GM23248 (cell line): Measurements from ENCODE around the gene C10orf90. TPM values are rescaled to one million over a fixed set of nuclear protein-coding genes. Genes with fewer than 3 reads are reported as not detected.
A peak's percentile ranks its signal among the peaks of the same experiment; 100 is the strongest.

Source experiments
- DNase-seq: peaks from one replicate; pipeline ENCODE4 v3.0.0-alpha.2; 2015
- H2AFZ ChIP-seq: fragments of 200-600 bp; sonication (generic); 2 replicates; pipeline ENCODE4 v1.6.1; 2016; ENCODE audit warnings: antibody characterized with exemption
- H3F3A ChIP-seq: fragments of 200-600 bp; sonication (generic); 2 replicates; pipeline ENCODE4 v1.6.1; 2016; ENCODE audit warnings: mild to moderate bottlenecking, antibody characterized with exemption, mixed run types; ENCODE audit not compliant: insufficient read depth
- H3K27ac ChIP-seq: fragments of 200-600 bp; sonication (generic); 2 replicates; pipeline ENCODE4 v1.5.1; 2016; ENCODE audit warnings: mild to moderate bottlenecking
- H3K27me3 ChIP-seq: fragments of 200-600 bp; sonication (generic); replicated peaks from 2 replicates; pipeline ENCODE4 v1.6.1; 2016; ENCODE audit warnings: mild to moderate bottlenecking; ENCODE audit not compliant: insufficient read depth
- H3K36me3 ChIP-seq: fragments of 200-600 bp; sonication (generic); 2 replicates; pipeline ENCODE4 v1.6.1; 2016; ENCODE audit warnings: low read depth, mild to moderate bottlenecking
- H3K4me1 ChIP-seq: fragments of 200-600 bp; sonication (generic); 2 replicates; pipeline ENCODE4 v1.6.1; 2016; ENCODE audit warnings: mild to moderate bottlenecking; ENCODE audit not compliant: insufficient read depth
- H3K4me2 ChIP-seq: fragments of 200-600 bp; sonication (generic); one replicate; pipeline ENCODE4 v1.6.1; 2016; ENCODE audit warnings: mild to moderate bottlenecking; ENCODE audit not compliant: unreplicated experiment
- H3K4me3 ChIP-seq: fragments of 200-600 bp; sonication (generic); 2 replicates; pipeline ENCODE4 v1.5.1; 2016; ENCODE audit warnings: mild to moderate bottlenecking
- H3K79me2 ChIP-seq: fragments of 200-600 bp; sonication (generic); 2 replicates; pipeline ENCODE4 v1.6.1; 2016; ENCODE audit warnings: mild to moderate bottlenecking; ENCODE audit not compliant: insufficient read depth
- H3K9ac ChIP-seq: fragments of 200-600 bp; sonication (generic); 2 replicates; pipeline ENCODE4 v1.6.1; 2016; ENCODE audit warnings: mild to moderate bottlenecking
- H3K9me2 ChIP-seq: fragments of 200-600 bp; sonication (generic); 2 replicates; pipeline ENCODE4 v1.6.1; 2016; ENCODE audit warnings: mixed run types, mild to moderate bottlenecking, moderate library complexity; ENCODE audit not compliant: insufficient read depth
- H3K9me3 ChIP-seq: fragments of 200-600 bp; sonication (generic); one replicate; pipeline ENCODE4 v1.6.1; 2017; ENCODE audit warnings: low read depth
- H4K20me1 ChIP-seq: fragments of 200-600 bp; sonication (generic); 2 replicates; pipeline ENCODE4 v1.6.0; 2016; ENCODE audit not compliant: insufficient read depth
- EZH2 ChIP-seq: fragments of 200-600 bp; sonication (generic); IDR thresholded peaks from 2 replicates; pipeline ENCODE4 v1.6.1; 2018; ENCODE audit warnings: antibody characterized with exemption, mild to moderate bottlenecking; ENCODE audit not compliant: insufficient read depth, poor library complexity, severe bottlenecking
- EZH2phosphoT487 ChIP-seq: fragments of 200-600 bp; sonication (generic); IDR thresholded peaks from 2 replicates; pipeline ENCODE4 v1.6.1; 2018; ENCODE audit warnings: antibody characterized with exemption, moderate library complexity, mild to moderate bottlenecking, low read depth; ENCODE audit not compliant: insufficient read depth
- WGBS, 2 experiments: methylation state at CpG; one replicate each; pipeline ENCODE4 v1.1.6; 2015 to 2017; ENCODE audit warnings: low lambda C conversion rate in 2 of 2, low coverage in 1 of 2; ENCODE audit errors: missing lambda C conversion rate in 2 of 2; 5-methylcytosine and 5-hydroxymethylcytosine counted together
- in situ Hi-C: fragments of 300-500 bp; cut with MboI; formaldehyde crosslinking; loops from 2 replicates; pipeline ENCODE4 v1.15.0; 2020
- polyA plus RNA-seq: library from polyadenylated mRNA; unstranded; fragments of >200 nt; fragmentation: Nextera tagmentation; extraction: Ambion mirVana; gene quantifications from 2 replicates; pipeline ENCODE4 v1.2.1, GENCODE V29; 2016
- total RNA-seq: library from RNA; depleted of rRNA; stranded (reverse); fragments of >200 nt; shearing (Covaris generic); gene quantifications from 2 replicates; pipeline ENCODE4 v1.2.3, GENCODE V29; 2014

C10orf90 gene
- total and polyA plus RNA-seq, 2 experiments from 2014 or later, result 0.22 to 0.71 TPM

- no peak overlapping the region for H2AFZ ChIP-seq
- 0 out of 2 replicates have a peak, but pooled peaks cover 2% of the 10 kb centered on the region for H3K27me3 ChIP-seq
- no peaks in the 10 kb centered on the region for H3K79me2 ChIP-seq
- H3K9me3 ChIP-seq, result no peaks in the 10 kb centered on the region
- no peak overlapping the region for H3K4me3 ChIP-seq
- no peaks in the 10 kb centered on the region for H3K9me2 ChIP-seq
- DNase-seq, result peak; percentile 53
- H3K9ac ChIP-seq, result no peak overlapping the region
- no peaks in the 10 kb centered on the region for H4K20me1 ChIP-seq
- in situ Hi-C loops, result no loop called here
- H3K4me1 ChIP-seq, result no peaks in the 10 kb centered on the region
- no peaks in the 10 kb centered on the region for H3F3A ChIP-seq
- H3K27ac ChIP-seq, result no peak overlapping the region
- WGBS, 2 experiments, result 62 to 76% methylated on average over 3 of the region's 3 CpGs
- H3K36me3 ChIP-seq, result no peaks in the 10 kb centered on the region
- H3K4me2 ChIP-seq, result no peak overlapping the region
- no peak for TF ChIP-seq EZH2phosphoT487
- no peak for TF ChIP-seq EZH2
Measured at GRCh38 chr10:126640401-126640800, 30.1 kb downstream of the C10orf90 start.

GRCh38 chr10:126639084-126639483, 31.4 kb downstream of the C10orf90 start:
- in situ Hi-C loops, result no loop called here
- no peak overlapping the region for H3K27ac ChIP-seq
- H3K4me2 ChIP-seq, result no peak overlapping the region
- no peak for DNase-seq
- H3K4me1 ChIP-seq, result no peaks in the 10 kb centered on the region
- H3K9ac ChIP-seq, result no peak overlapping the region
- no peaks in the 10 kb centered on the region for H3F3A ChIP-seq
- no peaks in the 10 kb centered on the region for H3K36me3 ChIP-seq
- H2AFZ ChIP-seq, result no peak overlapping the region
- no peaks in the 10 kb centered on the region for H4K20me1 ChIP-seq
- 0 out of 2 replicates have a peak, but pooled peaks cover 2% of the 10 kb centered on the region for H3K27me3 ChIP-seq
- no peaks in the 10 kb centered on the region for H3K79me2 ChIP-seq
- whole genome bisulfite sequencing, 2 experiments, result 79 to 80% methylated on average over 9 of the region's 9 CpGs
- no peaks in the 10 kb centered on the region for H3K9me3 ChIP-seq
- no peak for TF ChIP-seq EZH2phosphoT487
- no peak for TF ChIP-seq EZH2
- H3K9me2 ChIP-seq, result no peaks in the 10 kb centered on the region
- H3K4me3 ChIP-seq, result no peak overlapping the region

- WGBS, 2 experiments, result 70 to 75% methylated on average over 6 of the region's 6 CpGs
- Histone ChIP-seq H3K27ac (no peak overlapping the region), H3K4me1 (no peaks in the 10 kb centered on the region), H3K9me2 (no peaks in the 10 kb centered on the region), H3K79me2 (no peaks in the 10 kb centered on the region), H3K4me3 (no peak overlapping the region), H3K4me2 (no peak overlapping the region), H3K9me3 (no peaks in the 10 kb centered on the region), H3F3A (no peaks in the 10 kb centered on the region), H4K20me1 (no peaks in the 10 kb centered on the region), H3K27me3 (0 out of 2 replicates have a peak, but pooled peaks cover 3% of the 10 kb centered on the region), H2AFZ (no peak overlapping the region), H3K36me3 (no peaks in the 10 kb centered on the region), H3K9ac (no peak overlapping the region)
- no peak for DNase-seq
- in situ Hi-C loops, result no loop called here
- no peak for TF ChIP-seq EZH2
Measured at GRCh38 chr10:126638542-126638941, 32.0 kb downstream of the C10orf90 start.

GRCh38 chr10:126637501-126637900, 33.0 kb downstream of the C10orf90 start:
- Histone ChIP-seq H3K79me2 (no peaks in the 10 kb centered on the region), H3K9ac (no peak overlapping the region), H3K4me2 (no peak overlapping the region), H3K27me3 (peaks cover 12% of the 10 kb centered on the region), H4K20me1 (no peaks in the 10 kb centered on the region), H3K9me3 (no peaks in the 10 kb centered on the region), H3K4me1 (no peaks in the 10 kb centered on the region), H3K36me3 (no peaks in the 10 kb centered on the region), H3K27ac (no peak overlapping the region), H2AFZ (no peak overlapping the region), H3K9me2 (no peaks in the 10 kb centered on the region), H3K4me3 (no peak overlapping the region), H3F3A (no peaks in the 10 kb centered on the region)
- no peak for TF ChIP-seq EZH2phosphoT487
- TF ChIP-seq EZH2, result no peak
- in situ Hi-C loops, result no loop called here
- 43 to 66% methylated on average over 5 of the region's 5 CpGs for WGBS, 2 experiments
- no peak for DNase-seq

- no peak overlapping the region for H3K4me2 ChIP-seq
- H4K20me1 ChIP-seq, result no peaks in the 10 kb centered on the region
- no peaks in the 10 kb centered on the region for H3K9me3 ChIP-seq
- H3K27ac ChIP-seq, result no peak overlapping the region
- H3F3A ChIP-seq, result no peaks in the 10 kb centered on the region
- WGBS, 2 experiments, result 66 to 69% methylated on average over 5 of the region's 5 CpGs
- TF ChIP-seq EZH2phosphoT487 (no peak), EZH2 (no peak)
- H3K4me1 ChIP-seq, result no peaks in the 10 kb centered on the region
- H3K9me2 ChIP-seq, result no peaks in the 10 kb centered on the region
- no peak overlapping the region for H3K4me3 ChIP-seq
- no peak overlapping the region for H2AFZ ChIP-seq
- DNase-seq, result peak; percentile 21
- in situ Hi-C loops, result no loop called here
- no peak overlapping the region for H3K9ac ChIP-seq
- H3K36me3 ChIP-seq, result no peaks in the 10 kb centered on the region
- peaks cover 23% of the 10 kb centered on the region for H3K27me3 ChIP-seq
- no peaks in the 10 kb centered on the region for H3K79me2 ChIP-seq
Measured at GRCh38 chr10:126634911-126635310, 35.6 kb downstream of the C10orf90 start.
